Neural progenitor cell (in vitro differentiated cells): Measurements from ENCODE around the gene CERK. TPM values are rescaled to one million over a fixed set of nuclear protein-coding genes. Genes with fewer than 3 reads are reported as not detected.
A peak's percentile ranks its signal among the peaks of the same experiment; 100 is the strongest.

Source experiments
- DNase-seq: peaks from one replicate; pipeline ENCODE4 v3.0.0-alpha.2; 2016; ENCODE audit warnings: low spot score
- H2AFZ ChIP-seq: fragments of 200-600 bp; sonication (generic); replicated peaks from 2 replicates; pipeline ENCODE4 v1.6.1; 2016; ENCODE audit warnings: antibody characterized with exemption
- H3F3A ChIP-seq: fragments of 200-600 bp; sonication (generic); 2 replicates; pipeline ENCODE4 v1.6.1; 2016; ENCODE audit warnings: antibody characterized with exemption, low read depth
- H3K27ac ChIP-seq: fragments of 200-600 bp; sonication (generic); 2 replicates; pipeline ENCODE4 v1.5.1; 2016; ENCODE audit warnings: mild to moderate bottlenecking
- H3K27me3 ChIP-seq: fragments of 200-600 bp; sonication (generic); 2 replicates; pipeline ENCODE4 v1.6.1; 2016; ENCODE audit warnings: mild to moderate bottlenecking, moderate library complexity
- H3K36me3 ChIP-seq: fragments of 200-600 bp; sonication (generic); 2 replicates; pipeline ENCODE4 v1.5.1; 2016
- H3K4me1 ChIP-seq: fragments of 200-600 bp; sonication (generic); 2 replicates; pipeline ENCODE4 v1.6.1; 2016; ENCODE audit warnings: mixed run types
- H3K4me2 ChIP-seq: fragments of 200-600 bp; sonication (generic); 2 replicates; pipeline ENCODE4 v1.6.1; 2016
- H3K4me3 ChIP-seq: fragments of 200-600 bp; sonication (generic); 2 replicates; pipeline ENCODE4 v1.5.1; 2016
- H3K79me2 ChIP-seq: fragments of 200-600 bp; sonication (generic); 2 replicates; pipeline ENCODE4 v1.6.1; 2016; ENCODE audit warnings: low read depth
- H3K9ac ChIP-seq: fragments of 200-600 bp; sonication (generic); 2 replicates; pipeline ENCODE4 v1.6.1; 2016
- H3K9me3 ChIP-seq: fragments of 200-600 bp; sonication (generic); 2 replicates; pipeline ENCODE4 v1.5.1; 2016; ENCODE audit warnings: low read depth
- H4K20me1 ChIP-seq: fragments of 200-600 bp; sonication (generic); 2 replicates; pipeline ENCODE4 v1.6.1; 2016; ENCODE audit warnings: low read depth
- H3K27ac Mint-ChIP-seq: 3 replicates; pipeline ENCODE4 v1.8.0; 2021; ENCODE audit warnings: mixed read lengths
- H3K27me3 Mint-ChIP-seq: 2 replicates; pipeline ENCODE4 v1.8.0; 2022; ENCODE audit warnings: low read depth, mild to moderate bottlenecking, inconsistent platforms, moderate library complexity, mixed read lengths; ENCODE audit not compliant: insufficient read depth
- H3K36me3 Mint-ChIP-seq: 3 replicates; pipeline ENCODE4 v1.8.0; 2021; ENCODE audit warnings: mixed read lengths
- H3K4me1 Mint-ChIP-seq: 3 replicates; pipeline ENCODE4 v1.8.0; 2021; ENCODE audit warnings: mixed read lengths
- H3K4me3 Mint-ChIP-seq: 3 replicates; pipeline ENCODE4 v1.8.0; 2021; ENCODE audit warnings: mild to moderate bottlenecking, moderate library complexity, mixed read lengths
- H3K9me3 Mint-ChIP-seq: 3 replicates; pipeline ENCODE4 v1.8.0; 2020; ENCODE audit warnings: mixed read lengths
- EZH2 ChIP-seq: fragments of 200-600 bp; sonication (generic); IDR thresholded peaks from 2 replicates; pipeline ENCODE4 v1.6.1; 2017; ENCODE audit warnings: antibody characterized with exemption, mild to moderate bottlenecking, moderate library complexity
- EZH2phosphoT487 ChIP-seq: fragments of 200-600 bp; sonication (generic); IDR thresholded peaks from 2 replicates; pipeline ENCODE4 v1.6.1; 2017; ENCODE audit warnings: antibody characterized with exemption
- total RNA-seq: library from RNA; depleted of rRNA; stranded (reverse); fragments of >200 nt; gene quantifications from 2 replicates; pipeline ENCODE4 v1.2.3, GENCODE V29; 2015; ENCODE audit warnings: low replicate concordance
- TF ChIP-seq, protein P1 (sequence below): fragments of 200-600 bp; sonication (generic); IDR thresholded peaks from 2 replicates; pipeline ENCODE4 v1.5.1; 2017; ENCODE audit warnings: antibody characterized with exemption, mild to moderate bottlenecking

Gene CERK
- total RNA-seq, 1 donor from 2014 or later = 53.6 TPM

DNA sequence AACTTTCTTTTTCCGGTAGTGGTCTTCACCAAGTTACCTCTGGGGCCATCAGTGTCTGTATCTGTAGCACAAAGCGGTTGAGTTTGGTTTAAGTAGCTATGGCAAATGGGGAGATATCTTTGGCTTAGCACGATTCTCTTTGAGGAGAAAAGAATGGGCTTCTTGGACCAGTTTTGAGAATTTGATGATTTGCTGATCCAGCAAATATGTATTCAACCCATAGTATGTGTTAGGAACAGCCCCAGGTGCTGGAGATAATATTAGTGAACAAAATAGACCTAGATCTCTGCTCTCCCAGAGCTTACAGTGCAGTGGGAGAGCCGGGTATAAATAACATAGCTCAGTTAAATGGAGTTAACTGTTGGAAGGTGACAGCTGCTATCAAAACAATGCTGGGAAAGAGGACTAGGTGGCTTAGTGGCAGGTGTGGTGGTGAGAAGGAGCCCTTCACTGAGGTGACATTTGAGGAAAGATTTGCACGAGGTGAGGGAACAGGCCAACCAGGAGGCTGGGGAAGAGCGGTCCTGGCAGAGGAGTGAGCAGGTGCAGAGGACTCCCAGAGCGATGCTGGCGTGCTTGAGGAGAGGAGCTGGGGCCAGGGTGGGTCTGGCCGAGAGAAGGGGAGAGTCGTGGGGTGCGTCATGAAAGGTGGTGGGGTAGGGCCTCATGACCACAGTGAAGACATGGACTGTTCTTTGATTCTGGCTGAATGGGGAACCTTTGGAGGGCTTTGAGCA lies 29.4 kb upstream of the CERK start:
- H3K9me3 ChIP-seq = no peaks in the 10 kb centered on the region
- H3K4me3 ChIP-seq = no peak overlapping the region
- H3K4me1 ChIP-seq = peaks cover 7% of the 10 kb centered on the region
- no peaks in the 10 kb centered on the region for H3K36me3 ChIP-seq
- Mint-ChIP-seq H3K4me3 (peak overlapping the region; percentile 1), H3K9me3 (no peaks in the 10 kb centered on the region), H3K27me3 (peaks cover 3% of the 10 kb centered on the region), H3K36me3 (no peaks in the 10 kb centered on the region), H3K27ac (peak overlapping the region; percentile 48), H3K4me1 (peaks cover 11% of the 10 kb centered on the region)
- H3K27me3 ChIP-seq = no peaks in the 10 kb centered on the region
- DNase-seq = no peak
- H3F3A ChIP-seq = peaks cover 3% of the 10 kb centered on the region
- no peak overlapping the region for H3K27ac ChIP-seq
- no peak overlapping the region for H2AFZ ChIP-seq
- H3K9ac ChIP-seq = no peak overlapping the region
- TF ChIP-seq EZH2phosphoT487 (no peak), EZH2 (no peak)
- TF ChIP-seq, protein P1, sequence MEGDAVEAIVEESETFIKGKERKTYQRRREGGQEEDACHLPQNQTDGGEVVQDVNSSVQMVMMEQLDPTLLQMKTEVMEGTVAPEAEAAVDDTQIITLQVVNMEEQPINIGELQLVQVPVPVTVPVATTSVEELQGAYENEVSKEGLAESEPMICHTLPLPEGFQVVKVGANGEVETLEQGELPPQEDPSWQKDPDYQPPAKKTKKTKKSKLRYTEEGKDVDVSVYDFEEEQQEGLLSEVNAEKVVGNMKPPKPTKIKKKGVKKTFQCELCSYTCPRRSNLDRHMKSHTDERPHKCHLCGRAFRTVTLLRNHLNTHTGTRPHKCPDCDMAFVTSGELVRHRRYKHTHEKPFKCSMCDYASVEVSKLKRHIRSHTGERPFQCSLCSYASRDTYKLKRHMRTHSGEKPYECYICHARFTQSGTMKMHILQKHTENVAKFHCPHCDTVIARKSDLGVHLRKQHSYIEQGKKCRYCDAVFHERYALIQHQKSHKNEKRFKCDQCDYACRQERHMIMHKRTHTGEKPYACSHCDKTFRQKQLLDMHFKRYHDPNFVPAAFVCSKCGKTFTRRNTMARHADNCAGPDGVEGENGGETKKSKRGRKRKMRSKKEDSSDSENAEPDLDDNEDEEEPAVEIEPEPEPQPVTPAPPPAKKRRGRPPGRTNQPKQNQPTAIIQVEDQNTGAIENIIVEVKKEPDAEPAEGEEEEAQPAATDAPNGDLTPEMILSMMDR = no peak
- peaks cover 74% of the 10 kb centered on the region for H3K79me2 ChIP-seq
- H4K20me1 ChIP-seq = peaks cover 7% of the 10 kb centered on the region
- no peak overlapping the region for H3K4me2 ChIP-seq

DNA sequence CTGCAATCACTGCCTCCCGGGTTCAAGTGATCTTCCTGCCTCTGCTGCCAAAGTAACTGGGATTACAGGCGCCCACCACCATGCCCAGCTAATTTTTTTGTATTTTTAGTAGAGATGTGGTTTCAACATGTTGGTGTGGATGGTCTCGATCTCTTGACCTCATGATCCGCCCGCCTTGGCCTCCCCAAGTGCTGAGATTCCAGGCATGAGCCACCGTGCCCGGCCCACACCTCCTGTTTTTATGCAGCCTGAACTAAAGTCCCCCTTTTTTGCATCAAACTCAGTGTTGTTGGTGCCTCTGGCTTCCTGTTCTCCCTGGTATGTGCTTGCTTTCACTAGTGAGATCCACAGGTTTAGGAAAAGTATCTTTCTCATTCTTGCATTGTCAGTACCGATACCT lies 28.6 kb upstream of the CERK start:
- Histone ChIP-seq H3F3A (peaks cover 7% of the 10 kb centered on the region), H3K27ac (no peak overlapping the region), H3K79me2 (peaks cover 80% of the 10 kb centered on the region), H3K27me3 (no peaks in the 10 kb centered on the region), H3K36me3 (no peaks in the 10 kb centered on the region), H4K20me1 (peaks cover 7% of the 10 kb centered on the region), H3K9ac (no peak overlapping the region), H3K4me2 (no peak overlapping the region), H3K4me1 (peaks cover 7% of the 10 kb centered on the region), H3K9me3 (no peaks in the 10 kb centered on the region), H2AFZ (no peak overlapping the region), H3K4me3 (no peak overlapping the region)
- H3K4me3 Mint-ChIP-seq = no peak overlapping the region
- H3K27me3 Mint-ChIP-seq = peaks cover 3% of the 10 kb centered on the region
- TF ChIP-seq, protein P1 = no peak
- TF ChIP-seq EZH2 (no peak), EZH2phosphoT487 (no peak)
- no peak overlapping the region for H3K27ac Mint-ChIP-seq
- no peaks in the 10 kb centered on the region for H3K9me3 Mint-ChIP-seq
- H3K4me1 Mint-ChIP-seq = peaks cover 14% of the 10 kb centered on the region
- no peaks in the 10 kb centered on the region for H3K36me3 Mint-ChIP-seq
- DNase-seq = no peak

DNA sequence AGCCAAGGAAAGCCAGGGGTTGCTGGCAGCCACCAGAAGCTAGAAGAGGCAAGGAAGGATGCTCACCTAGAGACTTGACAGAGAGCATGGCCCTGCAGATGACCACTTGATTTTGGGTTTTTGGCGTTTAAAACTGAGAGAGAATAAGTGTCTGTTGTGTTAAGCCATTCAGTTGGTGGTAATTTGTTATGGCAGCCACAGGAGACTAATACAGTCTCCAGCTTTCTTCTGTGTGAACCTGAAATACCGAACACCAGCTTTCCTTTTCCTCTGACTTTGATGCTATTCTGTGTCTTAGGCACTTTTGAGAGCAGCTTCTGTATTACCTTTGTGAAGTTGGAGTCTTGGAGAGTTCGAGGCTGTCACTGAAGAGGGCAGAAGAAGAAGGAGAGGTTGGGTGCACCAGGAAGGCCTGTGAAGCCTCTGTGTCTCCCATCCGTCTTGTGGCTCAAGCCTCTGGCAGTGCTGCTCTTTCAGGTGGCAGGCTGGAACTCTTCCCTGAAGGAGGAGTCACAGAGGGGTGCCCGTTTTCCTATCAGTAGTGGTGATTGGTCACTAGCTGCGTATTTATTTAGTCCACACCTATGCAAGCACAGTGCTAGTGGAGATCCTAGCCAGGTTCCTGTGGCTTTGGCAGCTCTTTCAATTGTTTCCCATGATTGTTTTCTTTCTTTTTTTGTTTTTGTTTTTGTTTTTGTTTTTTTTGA lies 26.9 kb upstream of the CERK start:
- H3K27me3 Mint-ChIP-seq = peaks cover 3% of the 10 kb centered on the region
- no peak for DNase-seq
- H3K4me1 ChIP-seq = peaks cover 14% of the 10 kb centered on the region
- peaks cover 21% of the 10 kb centered on the region for H3K4me1 Mint-ChIP-seq
- no peak overlapping the region for H3K4me3 ChIP-seq
- H3K36me3 ChIP-seq = no peaks in the 10 kb centered on the region
- peaks cover 76% of the 10 kb centered on the region for H3K79me2 ChIP-seq
- peaks cover 13% of the 10 kb centered on the region for H4K20me1 ChIP-seq
- H2AFZ ChIP-seq = no peak overlapping the region
- no peak overlapping the region for H3K4me3 Mint-ChIP-seq
- no peaks in the 10 kb centered on the region for H3K27me3 ChIP-seq
- no peaks in the 10 kb centered on the region for H3K9me3 Mint-ChIP-seq
- H3K36me3 Mint-ChIP-seq = no peaks in the 10 kb centered on the region
- no peak overlapping the region for H3K4me2 ChIP-seq
- no peak for TF ChIP-seq EZH2phosphoT487
- TF ChIP-seq, protein P1 = no peak
- TF ChIP-seq EZH2 = no peak
- no peak overlapping the region for H3K27ac ChIP-seq
- no peak overlapping the region for H3K9ac ChIP-seq
- H3K9me3 ChIP-seq = no peaks in the 10 kb centered on the region
- peaks cover 15% of the 10 kb centered on the region for H3F3A ChIP-seq
- no peak overlapping the region for H3K27ac Mint-ChIP-seq
